Activated naive CD8-positive, alpha-beta T cell treated with anti-CD3 and anti-CD28 coated beads, Interleukin-2, amount 10 ng/mL, durations not matched to agents 7 days and 5 days (primary cell): Measurements from ENCODE around the gene ATP12A. TPM values are rescaled to one million over a fixed set of nuclear protein-coding genes. Genes with fewer than 3 reads are reported as not detected.
A peak's percentile ranks its signal among the peaks of the same experiment; 100 is the strongest.

Experiments used
- ATAC-seq: fragments of 150-1000 bp; cut with Tn5 transposase; one replicate; pipeline ENCODE4 v1.10.0; 2021; ENCODE audit warnings: low read depth, moderate library complexity
- POLR2A ChIA-PET: fragments of 350-600 bp; sonication (Branson Sonifier 250); formaldehyde crosslinking; loops from one replicate; lab custom pipeline; 2021; ENCODE audit warnings: antibody characterized with exemption; lab: Charles Lee
- DNase-seq: peaks from one replicate; pipeline ENCODE4 v3.0.0; 2021
- H3K27ac Mint-ChIP-seq: one replicate; pipeline ENCODE4 v1.8.0; 2022; ENCODE audit warnings: mild to moderate bottlenecking, mixed read lengths
- H3K27me3 Mint-ChIP-seq: one replicate; pipeline ENCODE4 v1.8.0; 2022; ENCODE audit warnings: mild to moderate bottlenecking, moderate library complexity, mixed read lengths
- H3K36me3 Mint-ChIP-seq: one replicate; pipeline ENCODE4 v1.8.0; 2021; ENCODE audit warnings: mild to moderate bottlenecking, mixed read lengths
- H3K4me1 Mint-ChIP-seq: one replicate; pipeline ENCODE4 v1.8.0; 2021; ENCODE audit warnings: mixed read lengths
- H3K4me3 Mint-ChIP-seq: one replicate; pipeline ENCODE4 v1.8.0; 2022; ENCODE audit warnings: mild to moderate bottlenecking, moderate library complexity, mixed read lengths
- H3K9me3 Mint-ChIP-seq: one replicate; pipeline ENCODE4 v1.8.0; 2021; ENCODE audit warnings: mixed read lengths
- total RNA-seq, 2 experiments: library from RNA; stranded (reverse); gene quantifications; one replicate each; pipeline ENCODE4 v1.2.3, GENCODE V29; 2021

The ATP12A gene
- not detected for total RNA-seq

DNA sequence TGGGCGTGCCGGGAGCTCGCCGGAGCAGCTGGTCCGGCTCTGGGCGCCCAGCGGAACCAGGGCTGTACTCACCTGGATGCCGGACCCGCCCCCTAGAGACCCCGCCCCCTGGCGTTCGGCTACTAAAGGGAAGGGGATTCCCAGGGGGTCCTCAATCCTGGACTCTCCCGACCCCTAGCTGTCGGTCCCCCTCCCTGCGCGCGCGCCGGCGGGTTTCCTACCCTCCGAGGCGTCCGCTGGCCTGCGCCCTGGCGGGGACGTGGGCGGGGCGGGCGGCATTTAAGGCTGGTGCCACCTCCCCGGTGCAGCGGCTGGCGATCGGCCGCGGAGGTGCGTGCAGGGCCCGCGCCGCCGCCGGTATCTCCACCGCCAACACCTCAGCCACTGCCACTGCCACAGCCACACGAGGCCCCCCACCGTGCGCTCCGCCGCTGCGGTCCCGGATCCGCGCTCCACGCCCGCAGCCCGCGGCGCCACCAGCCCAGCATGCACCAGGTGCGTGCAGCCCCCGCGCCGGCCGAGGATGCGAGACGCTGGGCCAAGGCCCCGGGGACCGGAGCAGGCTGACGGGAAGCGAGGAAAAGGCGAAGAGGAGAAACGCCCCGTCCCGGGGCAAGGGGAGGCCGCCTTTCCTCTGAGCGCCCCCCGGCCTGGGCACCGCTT lies at the start of gene ATP12A:
Gene ATP12A, plus strand, starts transcription at position 151 of the 663 bp plus-strand sequence. Its CDS starts 336 bp downstream, at position 487.
- peak within 1 kb of the TSS; percentile 6 for H3K4me3 Mint-ChIP-seq
- H3K9me3 Mint-ChIP-seq = no peaks in the 10 kb centered on the region
- H3K36me3 Mint-ChIP-seq = peaks cover 2% of the 10 kb centered on the region
- peaks cover 28% of the 10 kb centered on the region for H3K4me1 Mint-ChIP-seq
- DNase-seq = peak; percentile 53
- POLR2A ChIA-PET = interaction anchor here (0.7 to 1.5 kb wide), 4 partner anchors 61 to 74 kb away, joined by 3 to 4 read pairs (median 4); no protein-coding TSS in a partner anchor
- peak; percentile 31 for ATAC-seq
- no peak within 1 kb of the TSS for H3K27ac Mint-ChIP-seq
- H3K27me3 Mint-ChIP-seq = peaks cover 47% of the 10 kb centered on the region

DNA sequence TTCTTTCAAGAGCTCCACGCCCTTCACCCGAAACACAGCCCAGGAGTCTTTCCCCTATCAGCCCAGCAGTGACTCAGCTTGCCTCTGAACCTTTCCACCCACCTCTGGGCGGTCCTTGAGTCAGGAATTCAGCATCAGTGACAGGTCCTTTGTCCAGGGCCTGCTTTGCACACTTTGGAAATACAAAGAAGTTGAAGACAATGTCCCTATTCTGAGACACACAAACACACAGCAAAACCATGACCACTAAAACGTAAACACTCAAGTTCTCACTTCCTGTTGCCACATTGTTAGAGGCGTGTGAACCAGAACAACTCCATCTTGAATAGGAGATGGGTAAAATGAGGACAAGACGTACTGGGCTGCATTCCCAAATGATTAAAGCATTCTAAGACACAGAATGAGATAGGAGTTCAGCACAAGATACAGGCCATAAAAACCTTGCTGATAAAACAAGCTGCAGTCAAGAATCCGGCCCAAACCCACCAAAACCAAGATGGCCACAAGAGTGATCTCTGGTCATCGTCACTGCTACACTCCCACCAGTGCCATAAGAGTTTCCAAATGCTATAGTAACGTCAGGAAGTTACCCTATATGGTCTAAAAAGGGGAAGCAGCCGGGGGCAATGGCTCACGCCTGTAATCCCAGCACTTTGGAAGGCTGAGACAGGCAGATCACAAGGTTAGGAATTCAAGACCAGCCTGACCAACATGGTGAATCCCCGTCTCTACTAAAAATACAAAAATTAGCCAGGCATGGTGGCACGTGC lies 49.2 kb upstream of the ATP12A start:
- Mint-ChIP-seq H3K4me3 (no peak overlapping the region), H3K9me3 (peaks cover 6% of the 10 kb centered on the region), H3K27ac (peak overlapping the region; percentile 67), H3K27me3 (no peaks in the 10 kb centered on the region), H3K4me1 (peaks cover 19% of the 10 kb centered on the region), H3K36me3 (peaks cover 2% of the 10 kb centered on the region)
- POLR2A ChIA-PET = interaction anchor here (0.6 kb wide), 1 partner anchor 13 kb away, joined by 3 read pairs; no protein-coding TSS in a partner anchor
- DNase-seq (no peak), ATAC-seq (no peak)

DNA sequence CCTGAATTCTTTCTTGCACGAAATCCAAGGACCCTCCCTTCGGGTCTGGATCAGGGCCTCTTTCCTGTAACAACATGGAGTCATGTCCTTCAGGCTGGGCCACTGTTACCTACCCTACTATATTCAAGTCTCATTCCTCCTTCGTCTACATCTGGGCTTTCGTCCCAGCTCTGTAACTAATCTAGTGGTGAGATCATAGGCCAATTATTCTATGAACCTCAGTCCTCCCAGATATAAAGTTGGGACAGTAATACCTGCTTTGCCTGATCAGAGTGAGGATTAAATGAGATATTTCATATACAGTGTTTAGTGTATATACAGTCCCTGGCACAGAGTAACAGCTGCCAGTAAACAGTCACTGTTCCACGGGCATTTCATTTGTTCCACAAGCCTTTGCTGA lies 48.3 kb upstream of the ATP12A start:
- POLR2A ChIA-PET = no interaction called here
- ATAC-seq (no peak), DNase-seq (no peak)
- Mint-ChIP-seq H3K27ac (no peak overlapping the region), H3K9me3 (peaks cover 6% of the 10 kb centered on the region), H3K4me3 (no peak overlapping the region), H3K4me1 (peaks cover 13% of the 10 kb centered on the region), H3K27me3 (no peaks in the 10 kb centered on the region), H3K36me3 (peaks cover 2% of the 10 kb centered on the region)

DNA sequence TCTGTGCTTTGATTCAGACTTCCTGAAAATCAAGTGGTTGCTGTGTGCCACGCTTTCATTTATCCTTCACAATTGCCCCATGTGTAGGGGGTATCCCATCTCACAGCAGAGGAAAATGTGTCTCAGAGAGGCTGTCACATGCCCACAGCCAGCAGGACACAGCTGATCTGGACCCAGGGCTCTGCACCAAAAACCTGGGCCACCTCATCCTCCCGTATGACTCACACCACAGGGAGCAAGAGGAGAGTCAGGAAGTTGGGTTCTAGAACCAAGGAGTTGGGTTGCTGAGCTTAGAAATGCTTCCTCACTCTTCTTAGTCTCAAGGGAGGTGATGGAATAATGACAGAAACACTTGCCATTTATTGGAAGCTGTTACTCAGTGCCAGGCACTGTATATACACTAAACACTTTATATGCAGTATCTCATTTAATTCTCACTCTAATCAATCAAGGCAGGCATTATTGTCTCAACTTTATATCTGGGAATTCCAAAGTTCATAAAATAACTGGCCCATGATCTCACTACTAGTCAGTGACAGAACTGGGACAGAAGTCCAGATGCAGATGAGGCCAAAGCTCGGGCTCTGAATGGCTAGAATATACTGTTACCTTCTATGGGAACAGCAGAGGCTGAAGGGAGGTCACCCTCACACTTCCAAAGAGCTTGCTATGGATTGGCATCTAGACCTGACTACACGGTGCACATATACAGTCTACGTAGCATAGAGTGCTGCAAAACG lies 47.7 kb upstream of the ATP12A start:
- DNase-seq = no peak
- H3K27ac Mint-ChIP-seq = no peak overlapping the region
- H3K4me3 Mint-ChIP-seq = no peak overlapping the region
- H3K36me3 Mint-ChIP-seq = peaks cover 2% of the 10 kb centered on the region
- peaks cover 13% of the 10 kb centered on the region for H3K4me1 Mint-ChIP-seq
- peaks cover 6% of the 10 kb centered on the region for H3K9me3 Mint-ChIP-seq
- POLR2A ChIA-PET = no interaction called here
- no peak for ATAC-seq
- H3K27me3 Mint-ChIP-seq = no peaks in the 10 kb centered on the region

DNA sequence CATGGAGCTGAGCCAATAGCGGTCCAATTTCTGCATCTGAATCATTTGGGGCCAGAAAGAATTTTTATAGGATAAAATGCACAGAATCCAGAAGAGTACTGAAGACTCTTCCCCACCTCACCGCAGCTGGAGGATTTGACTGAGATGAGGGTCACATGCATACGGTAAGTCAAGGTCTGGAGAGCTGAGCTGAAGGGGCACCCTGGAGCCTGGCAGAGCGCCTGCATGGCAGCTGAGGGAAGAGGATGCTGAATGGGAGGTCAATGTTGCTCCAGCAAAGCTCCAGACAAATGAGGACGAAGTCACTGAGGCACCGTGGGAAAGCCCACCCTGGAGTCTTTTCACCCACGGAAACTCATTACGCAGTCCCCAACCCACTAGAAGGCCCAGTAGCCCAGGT lies 43.4 kb upstream of the ATP12A start:
- no peak overlapping the region for H3K27ac Mint-ChIP-seq
- no peak overlapping the region for H3K4me3 Mint-ChIP-seq
- no peaks in the 10 kb centered on the region for H3K27me3 Mint-ChIP-seq
- DNase-seq (no peak), ATAC-seq (no peak)
- peaks cover 3% of the 10 kb centered on the region for H3K4me1 Mint-ChIP-seq
- POLR2A ChIA-PET = interaction anchor here (1.5 kb wide), 1 partner anchor 10 kb away, joined by 4 read pairs; no protein-coding TSS in a partner anchor
- no peaks in the 10 kb centered on the region for H3K36me3 Mint-ChIP-seq
- H3K9me3 Mint-ChIP-seq = no peaks in the 10 kb centered on the region

DNA sequence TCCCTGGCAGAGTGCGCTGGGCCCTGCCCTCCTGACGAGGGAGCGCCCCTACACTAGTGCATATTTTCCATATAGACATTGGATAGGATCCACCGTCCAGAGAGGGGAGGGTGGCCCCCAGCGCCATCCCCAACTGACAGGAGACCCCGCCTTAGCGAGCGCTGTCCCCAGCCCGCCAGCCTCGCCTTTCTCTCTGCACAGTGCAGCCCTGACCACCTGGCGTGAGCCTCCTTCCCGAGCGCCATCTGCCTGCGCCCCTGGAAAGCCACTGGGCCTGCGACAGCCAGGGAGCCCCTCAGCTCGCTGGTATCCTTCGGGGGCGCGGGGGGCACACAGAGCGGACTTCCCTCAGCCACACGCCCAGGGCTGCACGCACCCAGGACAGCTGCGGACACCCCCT lies 42.1 kb upstream of the ATP12A start:
- no peak overlapping the region for H3K4me3 Mint-ChIP-seq
- no peaks in the 10 kb centered on the region for H3K27me3 Mint-ChIP-seq
- no peaks in the 10 kb centered on the region for H3K36me3 Mint-ChIP-seq
- POLR2A ChIA-PET = no interaction called here
- no peak overlapping the region for H3K27ac Mint-ChIP-seq
- no peak for DNase-seq
- H3K4me1 Mint-ChIP-seq = peaks cover 1% of the 10 kb centered on the region
- H3K9me3 Mint-ChIP-seq = no peaks in the 10 kb centered on the region
- ATAC-seq = no peak

DNA sequence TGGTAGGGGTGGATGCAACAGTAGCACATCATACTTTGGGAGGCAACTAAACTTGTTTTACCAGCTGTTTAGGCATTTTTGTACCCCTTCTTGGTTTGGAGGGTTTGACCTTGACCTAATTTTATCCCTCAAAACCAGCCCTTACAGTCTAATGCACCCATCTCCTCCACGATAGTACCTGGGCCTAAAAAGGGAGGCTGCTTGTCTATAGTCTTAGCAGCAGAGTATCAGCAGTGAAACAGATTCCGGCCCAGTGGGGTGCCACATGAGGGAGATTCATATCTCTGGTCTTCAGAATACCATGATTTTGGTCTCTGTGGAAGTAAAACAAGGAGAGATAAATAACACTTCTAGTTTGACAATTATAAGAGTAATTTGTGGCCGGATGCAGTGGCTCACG lies 39.5 kb upstream of the ATP12A start:
- Mint-ChIP-seq H3K4me3 (no peak overlapping the region), H3K9me3 (no peaks in the 10 kb centered on the region), H3K27me3 (no peaks in the 10 kb centered on the region), H3K4me1 (no peaks in the 10 kb centered on the region), H3K36me3 (no peaks in the 10 kb centered on the region), H3K27ac (no peak overlapping the region)
- POLR2A ChIA-PET = no interaction called here
- DNase-seq (no peak), ATAC-seq (no peak)

DNA sequence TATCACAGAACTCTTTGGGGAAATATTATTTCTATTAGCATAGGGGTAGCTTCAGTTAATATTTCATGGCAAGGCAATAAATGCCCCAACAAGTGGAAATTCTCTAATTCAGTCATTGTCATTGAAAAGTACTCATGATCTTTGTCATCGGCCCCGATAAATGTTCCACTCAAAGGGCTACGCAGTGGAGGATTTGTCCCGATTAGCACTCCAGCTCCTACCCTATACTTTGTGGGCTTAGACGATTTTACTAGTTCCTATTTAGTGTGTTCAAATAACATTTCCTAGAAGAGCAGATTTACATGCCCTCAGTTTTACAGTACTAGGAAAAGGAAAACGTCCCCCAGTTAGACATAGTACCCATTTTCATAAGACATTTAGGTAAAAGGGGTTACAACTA lies 38.0 kb upstream of the ATP12A start:
- no peaks in the 10 kb centered on the region for H3K36me3 Mint-ChIP-seq
- no peaks in the 10 kb centered on the region for H3K9me3 Mint-ChIP-seq
- no peaks in the 10 kb centered on the region for H3K4me1 Mint-ChIP-seq
- no peak overlapping the region for H3K27ac Mint-ChIP-seq
- DNase-seq = no peak
- no peak overlapping the region for H3K4me3 Mint-ChIP-seq
- no peaks in the 10 kb centered on the region for H3K27me3 Mint-ChIP-seq
- POLR2A ChIA-PET = no interaction called here
- no peak for ATAC-seq

DNA sequence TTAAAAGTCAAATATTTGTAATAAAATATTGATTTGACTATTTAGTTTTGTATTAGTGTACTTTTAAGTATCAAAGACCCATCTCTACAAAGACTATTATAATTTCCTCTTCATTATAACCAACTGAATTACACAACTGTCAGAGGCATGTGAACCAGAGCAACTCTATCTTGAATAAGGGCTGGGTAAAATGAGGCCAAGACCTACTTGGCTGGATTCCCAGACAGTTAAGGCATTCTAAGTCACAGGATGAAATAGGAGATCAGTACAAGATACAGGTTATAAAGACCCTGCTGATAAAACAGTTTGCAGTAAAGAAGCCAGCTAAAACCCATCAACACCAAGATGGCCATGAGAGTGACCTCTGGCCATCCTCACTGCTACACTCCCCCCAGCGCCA lies 36.2 kb upstream of the ATP12A start:
- H3K27ac Mint-ChIP-seq = no peak overlapping the region
- DNase-seq (no peak), ATAC-seq (no peak)
- no peaks in the 10 kb centered on the region for H3K36me3 Mint-ChIP-seq
- peaks cover 2% of the 10 kb centered on the region for H3K4me1 Mint-ChIP-seq
- H3K27me3 Mint-ChIP-seq = no peaks in the 10 kb centered on the region
- H3K4me3 Mint-ChIP-seq = no peak overlapping the region
- POLR2A ChIA-PET = no interaction called here
- no peaks in the 10 kb centered on the region for H3K9me3 Mint-ChIP-seq

DNA sequence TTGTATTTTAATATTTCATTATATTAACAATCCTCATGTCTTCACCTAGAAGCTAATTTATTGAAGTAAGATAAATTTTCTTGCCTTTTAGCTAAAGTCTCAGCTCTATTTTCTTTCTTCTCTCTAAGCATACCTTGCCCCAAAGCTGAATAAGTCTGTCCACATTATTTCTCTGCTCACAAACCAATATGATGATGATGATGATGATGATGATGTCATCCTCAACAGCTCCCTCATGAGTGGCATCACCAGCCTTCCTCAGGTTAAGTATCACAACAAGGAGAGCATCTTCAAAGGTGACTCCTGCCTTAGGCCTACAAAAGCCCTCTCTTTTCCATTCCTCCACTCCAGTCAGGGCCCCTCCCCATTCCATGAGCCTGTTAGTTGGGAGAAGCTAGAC lies 31.9 kb upstream of the ATP12A start:
- Mint-ChIP-seq H3K9me3 (no peaks in the 10 kb centered on the region), H3K4me3 (no peak overlapping the region)

DNA sequence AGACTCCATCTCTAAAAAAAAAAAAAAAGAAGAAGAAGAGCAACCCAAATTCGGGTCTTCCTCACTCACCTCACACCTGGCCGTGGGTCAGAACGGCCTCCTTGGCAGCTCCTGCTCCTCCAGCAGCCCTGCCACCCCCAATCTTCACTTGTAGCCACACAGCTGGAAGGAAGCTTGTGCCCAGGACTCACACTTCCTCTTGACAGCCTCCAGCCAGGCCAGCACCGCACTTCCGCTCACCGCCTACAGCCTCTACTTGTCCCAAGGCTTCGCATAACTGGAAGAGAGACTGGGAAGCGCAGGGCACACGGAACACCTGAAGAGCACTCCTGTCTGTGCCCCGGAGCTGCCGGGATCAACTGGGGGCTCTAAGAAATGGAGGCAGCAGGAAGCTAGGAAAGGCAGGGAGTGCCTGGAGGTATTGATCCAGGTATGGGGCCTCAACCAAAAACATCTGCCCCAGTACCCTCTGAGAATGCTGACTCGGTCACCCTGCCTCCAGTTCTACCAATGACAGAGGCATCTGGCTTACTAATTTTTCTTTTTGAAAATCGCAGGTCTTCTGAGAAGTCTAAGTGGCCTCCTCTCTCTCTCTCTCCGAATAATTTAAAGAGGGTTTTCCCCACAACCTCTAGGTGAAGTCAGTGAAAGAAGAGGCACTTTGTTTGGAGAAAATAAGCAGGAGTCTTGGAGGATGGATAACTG lies 31.1 kb upstream of the ATP12A start:
- POLR2A ChIA-PET = no interaction called here
- DNase-seq = no peak
- H3K4me1 Mint-ChIP-seq = peaks cover 5% of the 10 kb centered on the region
- no peak overlapping the region for H3K4me3 Mint-ChIP-seq
- ATAC-seq = no peak
- H3K36me3 Mint-ChIP-seq = no peaks in the 10 kb centered on the region
- H3K27ac Mint-ChIP-seq = no peak overlapping the region
- no peaks in the 10 kb centered on the region for H3K9me3 Mint-ChIP-seq
- no peaks in the 10 kb centered on the region for H3K27me3 Mint-ChIP-seq

More for the DNA sequence above, 31.9 kb upstream of the ATP12A start:
- ATAC-seq (no peak), DNase-seq (no peak)
- Mint-ChIP-seq H3K4me1 (peaks cover 5% of the 10 kb centered on the region), H3K36me3 (no peaks in the 10 kb centered on the region), H3K27ac (no peak overlapping the region), H3K27me3 (no peaks in the 10 kb centered on the region)
- POLR2A ChIA-PET = no interaction called here

DNA sequence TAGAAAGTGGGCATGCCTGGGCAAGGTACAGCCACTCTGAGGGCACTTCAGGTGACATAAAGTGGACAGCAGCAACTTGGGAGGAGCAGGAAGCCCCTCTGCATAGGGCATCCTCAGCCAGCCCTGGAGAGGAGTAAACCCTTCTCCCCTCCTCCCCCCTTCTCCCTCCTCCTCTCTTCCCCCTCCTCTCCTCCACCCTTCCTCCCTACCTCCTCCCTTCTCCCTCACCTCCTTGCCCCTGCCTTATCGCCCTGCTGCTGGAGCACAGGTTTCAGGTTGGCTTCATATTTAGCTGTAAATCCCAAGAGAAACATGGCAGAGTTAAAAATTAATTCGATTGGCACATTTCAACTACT lies 30.5 kb upstream of the ATP12A start:
- Mint-ChIP-seq H3K27ac (peak overlapping the region; percentile 61), H3K4me3 (no peak overlapping the region), H3K27me3 (peaks cover 4% of the 10 kb centered on the region), H3K9me3 (no peaks in the 10 kb centered on the region), H3K36me3 (no peaks in the 10 kb centered on the region), H3K4me1 (peaks cover 5% of the 10 kb centered on the region)
- ATAC-seq = no peak
- DNase-seq = no peak
- POLR2A ChIA-PET = no interaction called here

DNA sequence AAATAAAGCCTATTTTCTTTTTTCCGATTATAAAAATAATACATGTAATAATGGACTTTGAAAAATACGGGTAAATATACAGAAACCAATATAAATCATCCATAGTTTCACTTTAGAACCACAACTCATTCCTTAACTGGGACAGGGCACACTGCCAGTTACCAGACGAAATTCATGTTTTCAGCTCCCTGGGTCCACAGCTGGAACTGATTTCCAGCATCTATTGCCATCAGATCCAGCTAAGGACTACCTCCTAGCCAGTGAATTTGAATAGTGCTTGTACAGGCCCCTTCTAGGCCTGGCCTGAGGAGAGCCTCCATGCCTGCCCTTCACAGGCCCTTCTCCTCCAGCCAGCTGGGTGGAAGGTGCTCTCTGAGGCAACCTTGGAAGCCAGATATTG lies 30.0 kb upstream of the ATP12A start:
- ATAC-seq (no peak), DNase-seq (no peak)
- Mint-ChIP-seq H3K4me1 (peaks cover 5% of the 10 kb centered on the region), H3K27ac (no peak overlapping the region), H3K36me3 (no peaks in the 10 kb centered on the region), H3K4me3 (no peak overlapping the region), H3K9me3 (no peaks in the 10 kb centered on the region), H3K27me3 (peaks cover 7% of the 10 kb centered on the region)
- POLR2A ChIA-PET = no interaction called here
